Peyer's patch (tissue), 4 donors: ENCODE data around the gene MRAP.

Experiments used
- CTCF ChIP-seq, 6 experiments: fragments of 450-650 bp in 4 of 6; fragments of 200-600 bp in 2 of 6; sonication (generic) in 1 of 6; IDR thresholded peaks; one replicate each; pipeline ENCODE4 v1.5.1; 2017 to 2019; ENCODE audit warnings: antibody characterized with exemption in 6 of 6, mild to moderate bottlenecking in 3 of 6, moderate library complexity in 1 of 6
- POLR2A ChIP-seq, 2 donors: fragments of 450-650 bp; IDR thresholded peaks; one replicate each; pipeline ENCODE4 v1.5.1; 2017; ENCODE audit warnings: antibody characterized with exemption in 2 of 2, mild to moderate bottlenecking in 2 of 2, moderate library complexity in 2 of 2

GRCh38 chr21:32336711-32337110, 38.1 kb downstream of the MRAP start:
- TF ChIP-seq POLR2A (IDR thresholded peaks at IDR 0.05) (no peak), CTCF (IDR thresholded peaks at IDR 0.05) (no peak)
